ENCODE results near the gene SLC44A4.
"Not testable (repeated sequence)": the region's sequence is repeated elsewhere in the genome, so short reads cannot be mapped to it uniquely, and the experiment has no call there.

The SLC44A4 gene

GRCh38 chr6:31817133-31817928 lies 61.5 kb downstream of the SLC44A4 start:
- no CpG with 5 or more reads among the region's 37 CpGs for WGBS (ENCODE audit: insufficient coverage, insufficient read length)
- not testable (repeated sequence) for H3K4me1 ChIP-seq (ENCODE audit: control insufficient read depth, insufficient read depth, low read length); H3K4me3 ChIP-seq (ENCODE audit: low read length); H3K36me3 ChIP-seq (ENCODE audit: control insufficient read depth, insufficient read depth, low read length); DNase-seq (ENCODE audit: low read depth, low spot score); H3K9me3 ChIP-seq (ENCODE audit: control insufficient read depth, insufficient read depth, low read length); H3K27ac ChIP-seq (ENCODE audit: low read length); H3K27me3 ChIP-seq (ENCODE audit: control insufficient read depth, insufficient read depth, low read length)

DNA sequence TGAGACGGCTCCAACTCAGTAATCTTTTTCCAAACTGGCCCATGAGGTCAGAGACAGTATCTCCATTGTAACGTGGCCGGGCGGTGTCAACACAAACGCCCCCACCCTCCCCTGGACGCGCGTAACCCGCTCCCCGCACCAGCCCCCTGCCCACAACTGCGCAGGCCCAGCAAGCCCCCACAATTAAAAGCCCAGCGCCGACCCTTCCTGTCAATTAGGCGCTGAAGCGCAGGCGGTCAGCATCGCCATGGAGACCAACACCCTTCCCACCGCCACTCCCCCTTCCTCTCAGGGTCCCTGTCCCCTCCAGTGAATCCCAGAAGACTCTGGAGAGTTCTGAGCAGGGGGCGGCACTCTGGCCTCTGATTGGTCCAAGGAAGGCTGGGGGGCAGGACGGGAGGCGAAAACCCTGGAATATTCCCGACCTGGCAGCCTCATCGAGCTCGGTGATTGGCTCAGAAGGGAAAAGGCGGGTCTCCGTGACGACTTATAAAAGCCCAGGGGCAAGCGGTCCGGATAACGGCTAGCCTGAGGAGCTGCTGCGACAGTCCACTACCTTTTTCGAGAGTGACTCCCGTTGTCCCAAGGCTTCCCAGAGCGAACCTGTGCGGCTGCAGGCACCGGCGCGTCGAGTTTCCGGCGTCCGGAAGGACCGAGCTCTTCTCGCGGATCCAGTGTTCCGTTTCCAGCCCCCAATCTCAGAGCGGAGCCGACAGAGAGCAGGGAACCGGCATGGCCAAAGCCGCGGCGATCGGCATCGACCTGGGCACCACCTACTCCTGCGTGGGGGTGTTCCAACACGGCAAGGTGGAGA lies 63.6 kb downstream of the SLC44A4 start, which contains the start of the genes HSPA1A and HSPA1L:
Gene HSPA1A, plus strand, starts transcription at position 519 of the 814 bp plus-strand sequence. Its CDS starts 214 bp downstream, at position 733.
Gene HSPA1L, minus strand, starts transcription at position 259 of the 814 bp plus-strand sequence. CDS start 3,311 bp downstream, outside the sequence.
- H3K9me3 ChIP-seq (ENCODE audit: control insufficient read depth, insufficient read depth, low read length): no peaks in the 10 kb centered on the region
- no peaks in the 10 kb centered on the region for H3K36me3 ChIP-seq (ENCODE audit: control insufficient read depth, insufficient read depth, low read length)
- peak; percentile 96 for DNase-seq (ENCODE audit: low read depth, low spot score)
- H3K27ac ChIP-seq (ENCODE audit: low read length): no peak within 1 kb of the TSS
- no peaks in the 10 kb centered on the region for H3K4me1 ChIP-seq (ENCODE audit: control insufficient read depth, insufficient read depth, low read length)
- no peaks in the 10 kb centered on the region for H3K27me3 ChIP-seq (ENCODE audit: control insufficient read depth, insufficient read depth, low read length)
- peak within 1 kb of the TSS; percentile 60; the same call in 1 of the 2 replicates for H3K4me3 ChIP-seq (ENCODE audit: low read length)
- WGBS (ENCODE audit: insufficient coverage, insufficient read length): no CpG with 5 or more reads among the region's 56 CpGs

GRCh38 chr6:31814677-31815024 lies 64.1 kb downstream of the SLC44A4 start:
- no peaks in the 10 kb centered on the region for H3K27me3 ChIP-seq (ENCODE audit: control insufficient read depth, insufficient read depth, low read length)
- H3K27ac ChIP-seq (ENCODE audit: low read length): no peak overlapping the region
- WGBS (ENCODE audit: insufficient coverage, insufficient read length): no CpG with 5 or more reads among the region's 13 CpGs
- DNase-seq (ENCODE audit: low read depth, low spot score): no peak
- no peaks in the 10 kb centered on the region for H3K36me3 ChIP-seq (ENCODE audit: control insufficient read depth, insufficient read depth, low read length)
- H3K9me3 ChIP-seq (ENCODE audit: control insufficient read depth, insufficient read depth, low read length): no peaks in the 10 kb centered on the region
- H3K4me3 ChIP-seq (ENCODE audit: low read length): peak overlapping the region; percentile 60; the same call in 1 of the 2 replicates
- no peaks in the 10 kb centered on the region for H3K4me1 ChIP-seq (ENCODE audit: control insufficient read depth, insufficient read depth, low read length)

DNA sequence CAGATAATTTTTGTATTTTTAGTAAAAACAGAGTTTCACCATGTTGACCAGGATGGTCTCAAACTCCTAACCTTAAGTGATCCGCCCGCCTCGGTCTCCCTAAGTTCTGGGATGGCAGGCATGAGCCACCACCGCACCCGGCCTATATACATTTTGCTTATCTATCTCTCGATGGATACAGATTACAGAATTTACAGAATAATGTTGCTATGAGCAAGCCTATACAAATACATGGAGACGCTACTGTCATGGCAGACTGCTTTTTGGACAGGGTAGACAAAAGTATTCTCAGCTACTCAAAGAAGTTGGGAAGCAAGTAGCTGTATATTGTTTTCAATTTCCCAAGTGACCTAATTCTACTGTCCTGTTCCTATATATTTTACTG lies 65.3 kb downstream of the SLC44A4 start:
- Histone ChIP-seq H3K27ac (ENCODE audit: low read length) (no peak overlapping the region), H3K9me3 (ENCODE audit: control insufficient read depth, insufficient read depth, low read length) (no peaks in the 10 kb centered on the region), H3K36me3 (ENCODE audit: control insufficient read depth, insufficient read depth, low read length) (no peaks in the 10 kb centered on the region), H3K4me1 (ENCODE audit: control insufficient read depth, insufficient read depth, low read length) (no peaks in the 10 kb centered on the region), H3K27me3 (ENCODE audit: control insufficient read depth, insufficient read depth, low read length) (no peaks in the 10 kb centered on the region), H3K4me3 (ENCODE audit: low read length) (no peak overlapping the region)
- no CpG with 5 or more reads among the region's 7 CpGs for WGBS (ENCODE audit: insufficient coverage, insufficient read length)
- no peak for DNase-seq (ENCODE audit: low read depth, low spot score)
